Glutamatergic neuron (in vitro differentiated cells): ENCODE data around the gene MYO15A. TPM values are rescaled to one million over a fixed set of nuclear protein-coding genes. Genes with fewer than 3 reads are reported as not detected.

Experiments
- DNase-seq: peaks from one replicate; pipeline ENCODE4 v3.0.0; 2022
- H3K27ac Mint-ChIP-seq: one replicate; pipeline ENCODE4 v1.8.0; 2020; ENCODE audit warnings: mild to moderate bottlenecking, mixed read lengths, inconsistent platforms; ENCODE audit not compliant: unreplicated experiment
- H3K27me3 Mint-ChIP-seq: one replicate; pipeline ENCODE4 v1.8.0; 2020; ENCODE audit warnings: mild to moderate bottlenecking, moderate library complexity, mixed read lengths, inconsistent platforms; ENCODE audit not compliant: unreplicated experiment
- H3K36me3 Mint-ChIP-seq: one replicate; pipeline ENCODE4 v1.8.0; 2020; ENCODE audit warnings: mild to moderate bottlenecking, mixed read lengths, inconsistent platforms; ENCODE audit not compliant: unreplicated experiment
- H3K4me1 Mint-ChIP-seq: one replicate; pipeline ENCODE4 v1.8.0; 2020; ENCODE audit warnings: mild to moderate bottlenecking, low read depth, mixed read lengths, inconsistent platforms; ENCODE audit not compliant: unreplicated experiment
- H3K4me3 Mint-ChIP-seq: one replicate; pipeline ENCODE4 v1.8.0; 2020; ENCODE audit warnings: mild to moderate bottlenecking, mixed read lengths, inconsistent platforms; ENCODE audit not compliant: unreplicated experiment
- H3K9me3 Mint-ChIP-seq: one replicate; pipeline ENCODE4 v1.8.0; 2020; ENCODE audit warnings: mild to moderate bottlenecking, moderate library complexity, mixed read lengths, inconsistent platforms; ENCODE audit not compliant: unreplicated experiment
- CTCF ChIP-seq: fragments of 200-600 bp; sonication (generic); IDR thresholded peaks from one replicate; pipeline ENCODE4 v1.5.0; 2021; ENCODE audit not compliant: partially characterized antibody, unreplicated experiment
- total RNA-seq: library from RNA; stranded (reverse); fragmentation: NEBNext Ultra II Directional; extraction: Animal tissue kit (Norgen Biotek cat#: 25700); gene quantifications from one replicate; pipeline ENCODE4 v1.2.1, GENCODE V29; 2021; ENCODE audit not compliant: unreplicated experiment

MYO15A gene
- total RNA-seq, 1 donor from 2014 or later: 4.0 TPM

- Mint-ChIP-seq H3K27me3 (peaks cover 13% of the 10 kb centered on the region), H3K4me1 (peaks cover 21% of the 10 kb centered on the region), H3K27ac (no peak overlapping the region), H3K4me3 (no peak overlapping the region), H3K36me3 (no peaks in the 10 kb centered on the region), H3K9me3 (peaks cover 2% of the 10 kb centered on the region)
- DNase-seq: no peak
- no peak for TF ChIP-seq CTCF
Observed at GRCh38 chr17:18160128-18160856, 51.7 kb downstream of the MYO15A start.

GRCh38 chr17:18161207-18162145 is 52.9 kb downstream of the MYO15A start:
- no peak for TF ChIP-seq CTCF
- Mint-ChIP-seq H3K27me3 (peaks cover 13% of the 10 kb centered on the region), H3K4me3 (peak overlapping the region; percentile 63), H3K36me3 (no peaks in the 10 kb centered on the region), H3K27ac (peak overlapping the region; percentile 12), H3K4me1 (peaks cover 21% of the 10 kb centered on the region), H3K9me3 (peaks cover 2% of the 10 kb centered on the region)
- no peak for DNase-seq

GRCh38 chr17:18163547-18163946 is 55.0 kb downstream of the MYO15A start:
- Mint-ChIP-seq H3K27ac (no peak overlapping the region), H3K27me3 (peaks cover 11% of the 10 kb centered on the region), H3K4me3 (no peak overlapping the region), H3K4me1 (peaks cover 21% of the 10 kb centered on the region), H3K9me3 (peaks cover 2% of the 10 kb centered on the region), H3K36me3 (no peaks in the 10 kb centered on the region)
- no peak for TF ChIP-seq CTCF
- no peak for DNase-seq

- Mint-ChIP-seq H3K4me3 (no peak overlapping the region), H3K9me3 (no peaks in the 10 kb centered on the region), H3K27me3 (no peaks in the 10 kb centered on the region), H3K27ac (no peak overlapping the region), H3K4me1 (peaks cover 9% of the 10 kb centered on the region), H3K36me3 (no peaks in the 10 kb centered on the region)
- no peak for TF ChIP-seq CTCF
- DNase-seq: no peak
Observed at GRCh38 chr17:18166894-18167293, 58.3 kb downstream of the MYO15A start.
